H54 (cell line): ENCODE data around the gene PARD3.

Experiments used
- DNase-seq: peaks from one replicate; pipeline ENCODE4 v3.0.0; 2011; ENCODE audit warnings: low spot score, mixed read lengths; ENCODE audit not compliant: insufficient read length
- FAIRE-seq: peaks from 3 replicates; lab custom pipeline; 2011; peaks lifted over from hg19 to GRCh38; lab: Jason Lieb, UNC
- POLR2A ChIP-seq: IDR thresholded peaks from 2 replicates; pipeline ENCODE4 v1.6.1; 2011; ENCODE audit warnings: low read depth, mild to moderate bottlenecking, low read length

The PARD3 gene

DNA sequence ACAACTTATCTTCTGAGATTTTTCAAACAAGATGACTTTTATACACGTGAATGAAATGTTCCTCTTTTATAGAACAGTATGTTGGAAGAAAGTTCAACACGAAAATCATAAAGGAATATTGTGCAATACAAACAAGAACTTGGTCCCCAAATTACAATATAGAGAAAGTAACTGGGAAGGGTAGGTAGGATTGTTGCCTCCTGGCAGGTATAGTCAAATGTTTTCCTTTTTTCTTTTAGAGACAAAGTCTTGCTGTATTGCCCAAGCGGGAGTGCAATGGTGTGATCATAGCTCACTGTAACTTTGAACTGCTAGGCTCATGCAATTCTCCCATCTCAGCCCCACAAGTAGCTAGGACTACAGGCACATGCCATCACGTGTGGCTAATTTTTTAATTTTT is 582.6 kb downstream of the PARD3 start:
- FAIRE-seq = no peak

GRCh38 chr10:34231441-34232180 is 583.5 kb downstream of the PARD3 start:
- no peak for TF ChIP-seq POLR2A
- no peak for FAIRE-seq
- no peak for DNase-seq

More for the DNA sequence above, 582.6 kb downstream of the PARD3 start:
- no peak for DNase-seq
- TF ChIP-seq POLR2A = no peak

DNA sequence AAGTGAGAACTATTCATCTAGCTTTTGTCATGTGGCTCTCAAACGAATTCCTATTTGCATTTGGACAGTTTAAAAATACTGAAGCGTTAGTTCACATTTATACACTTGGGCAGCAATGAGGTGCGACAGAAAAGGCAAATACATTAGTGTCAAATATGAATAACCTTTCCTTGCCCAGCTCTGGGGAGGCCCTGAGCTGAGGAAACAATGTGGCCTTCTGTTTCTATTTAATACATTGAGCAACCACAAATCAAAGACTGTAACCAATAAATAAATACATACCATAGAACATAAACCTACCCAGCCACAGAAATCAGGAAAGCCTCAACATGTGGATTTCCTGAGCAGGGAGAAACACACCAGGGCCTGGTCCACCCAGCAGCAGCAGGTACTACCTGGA is 585.2 kb downstream of the PARD3 start:
- no peak for TF ChIP-seq POLR2A
- no peak for FAIRE-seq

DNA sequence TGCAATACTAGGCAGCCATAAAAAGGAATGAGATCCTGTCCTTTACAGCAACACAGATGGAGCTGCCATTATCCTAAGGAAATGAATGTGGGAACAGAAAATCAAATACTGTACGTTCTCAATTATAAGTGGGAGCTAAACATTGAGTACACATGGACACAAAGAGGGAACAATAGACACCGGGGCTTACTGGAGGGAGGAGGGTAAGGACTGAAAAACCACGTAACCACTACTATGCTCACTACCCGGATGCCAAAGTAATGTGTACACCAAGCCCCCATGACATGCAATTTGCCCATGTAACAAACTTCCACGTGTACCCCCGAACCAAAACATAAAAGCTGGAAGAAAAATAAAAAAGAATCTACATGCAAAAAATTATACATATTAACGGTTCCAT is 587.0 kb downstream of the PARD3 start:
- FAIRE-seq (no peak), DNase-seq (no peak)
- TF ChIP-seq POLR2A = no peak

More for the DNA sequence above, 585.2 kb downstream of the PARD3 start:
- no peak for DNase-seq

GRCh38 chr10:34224639-34225038 is 590.5 kb downstream of the PARD3 start:
- FAIRE-seq = no peak
- no peak for DNase-seq
- TF ChIP-seq POLR2A = no peak

DNA sequence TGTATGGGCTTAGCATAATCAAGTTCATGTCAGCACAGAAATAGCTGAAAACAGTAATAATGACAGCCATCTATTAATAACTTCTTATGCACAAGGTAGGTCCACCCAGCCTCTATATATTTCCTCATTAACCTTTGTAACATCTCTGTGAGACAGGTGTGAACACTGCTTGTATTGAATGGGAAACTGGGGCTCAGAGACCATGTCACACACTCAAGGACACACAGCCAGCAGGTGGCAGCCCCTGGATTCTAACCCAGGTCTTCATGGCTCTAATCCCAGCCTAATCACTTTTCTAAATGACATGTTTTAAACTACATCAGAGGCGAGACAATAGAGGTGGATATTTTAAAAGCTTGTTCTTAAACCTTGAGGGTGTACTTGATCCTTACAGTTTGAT is 591.4 kb downstream of the PARD3 start:
- DNase-seq (no peak), FAIRE-seq (no peak)
- TF ChIP-seq POLR2A = no peak

DNA sequence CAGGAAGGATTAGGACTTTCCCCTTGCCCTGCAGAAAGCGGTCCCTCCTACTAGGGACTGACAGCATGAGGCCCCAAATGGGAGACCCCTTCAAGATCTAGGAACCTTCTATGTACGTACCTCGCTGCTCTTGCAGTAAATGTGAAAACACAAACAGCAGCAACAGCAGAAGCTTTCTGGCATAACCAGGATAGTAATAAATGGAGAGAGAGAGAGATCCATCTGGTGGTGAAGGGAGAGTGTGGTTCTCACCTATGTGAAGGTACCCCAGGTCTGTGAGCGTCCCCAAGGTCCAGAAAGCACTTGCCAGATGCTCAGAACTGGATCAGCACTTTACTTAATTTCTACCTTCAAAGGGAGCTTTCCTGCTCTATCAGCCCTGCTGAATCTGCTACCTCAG is 592.7 kb downstream of the PARD3 start:
- TF ChIP-seq POLR2A = no peak
- FAIRE-seq (no peak), DNase-seq (no peak)

DNA sequence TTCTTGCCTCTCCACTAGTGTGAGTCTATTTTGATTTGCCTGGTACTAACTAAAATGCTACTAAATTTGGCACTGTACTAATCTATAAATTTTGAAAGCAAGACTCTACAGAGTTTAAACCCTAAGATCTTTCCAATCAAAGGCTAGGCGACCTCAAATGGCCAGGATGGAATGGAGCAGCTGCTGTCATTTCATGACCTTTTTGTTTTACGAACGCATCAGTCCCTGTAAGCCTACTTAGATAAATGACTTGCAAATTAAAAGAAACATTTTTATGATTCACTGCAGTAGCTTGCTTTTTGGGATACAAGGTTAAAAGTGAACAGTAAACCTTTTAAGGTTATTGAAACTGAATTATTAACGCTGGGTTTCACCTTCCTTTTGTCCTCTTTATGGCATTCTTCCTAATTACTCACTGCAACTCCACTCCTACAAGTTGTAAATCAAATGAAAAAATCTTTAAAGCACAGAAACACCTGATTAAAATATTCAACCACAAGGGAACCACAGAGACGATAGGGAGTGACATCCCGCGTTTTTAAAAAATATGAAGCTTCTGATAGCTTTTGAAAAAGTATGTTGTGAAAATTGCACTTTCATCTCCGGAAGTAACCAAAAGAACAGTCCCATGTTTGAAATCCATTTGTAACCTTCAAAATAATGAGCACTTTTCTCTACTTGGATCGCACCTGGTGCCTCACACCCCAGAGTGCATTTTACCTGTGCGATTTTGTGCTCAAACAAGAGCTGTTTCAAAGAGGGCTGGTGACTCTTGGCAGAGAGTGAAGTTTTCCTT is 595.1 kb downstream of the PARD3 start:
- FAIRE-seq (no peak), DNase-seq (no peak)
- TF ChIP-seq POLR2A = no peak

- no peak for TF ChIP-seq POLR2A
- FAIRE-seq (no peak), DNase-seq (no peak)
These were observed 597.6 kb downstream of the PARD3 start for GRCh38 chr10:34217524-34217923.

DNA sequence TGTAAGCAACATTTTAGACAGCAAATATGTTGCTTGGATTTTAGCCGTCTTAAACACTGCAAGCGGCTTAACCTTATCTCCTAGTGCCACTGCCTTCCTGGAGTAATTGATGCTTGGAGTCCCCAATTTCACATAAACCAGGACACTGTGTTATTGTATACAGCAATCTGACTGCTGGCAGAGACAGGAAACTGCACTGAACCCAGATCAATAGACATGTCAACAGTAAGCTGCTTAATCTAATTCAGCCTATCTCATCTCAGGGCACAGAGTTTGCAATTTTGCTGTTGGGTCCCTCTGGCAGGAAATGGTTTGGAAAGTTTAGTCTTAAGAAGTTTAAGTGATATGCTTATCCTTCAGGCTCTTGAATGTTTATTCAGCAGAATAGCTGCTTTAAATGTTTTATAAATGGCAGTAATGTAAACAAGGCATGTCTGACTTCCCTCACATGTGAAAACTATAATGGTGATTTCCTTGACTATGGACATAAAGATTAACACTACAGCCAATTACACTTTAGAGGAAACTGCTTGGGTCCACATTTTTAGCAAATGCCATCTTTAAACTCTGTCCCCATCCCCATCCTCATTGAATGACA is 598.6 kb downstream of the PARD3 start:
- TF ChIP-seq POLR2A = no peak
- no peak for FAIRE-seq
- no peak for DNase-seq

GRCh38 chr10:34213805-34214197 is 601.3 kb downstream of the PARD3 start:
- FAIRE-seq = no peak
- no peak for DNase-seq
- TF ChIP-seq POLR2A = no peak

DNA sequence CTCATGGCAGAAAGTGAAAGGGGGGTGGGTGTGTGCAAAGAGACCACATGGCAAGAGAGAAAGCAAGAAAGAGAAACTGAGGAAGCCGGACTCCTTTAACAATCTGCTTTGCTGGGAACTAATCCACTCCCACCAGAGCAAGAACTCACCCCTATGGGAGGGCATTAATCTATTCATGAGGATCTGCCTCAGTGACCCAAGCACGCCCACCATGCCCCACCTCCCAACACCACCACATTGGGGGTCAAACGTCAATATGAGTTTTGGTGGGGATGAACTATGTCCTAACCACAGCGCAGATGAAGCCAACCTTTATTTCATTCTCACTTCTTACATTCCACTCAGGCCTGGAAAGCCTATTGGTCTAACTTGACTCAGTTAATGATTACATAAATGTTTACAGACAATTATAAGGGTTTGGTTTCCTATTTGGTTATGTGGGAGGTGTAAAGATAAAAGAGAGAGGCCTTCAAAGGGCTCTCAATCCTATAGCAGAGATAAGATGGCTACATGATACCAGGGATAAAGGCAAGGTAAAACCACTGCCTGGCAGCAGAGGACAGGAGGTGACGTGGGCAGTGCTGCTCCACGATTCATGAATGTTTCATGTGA is 601.8 kb downstream of the PARD3 start:
- no peak for DNase-seq
- no peak for TF ChIP-seq POLR2A
- FAIRE-seq = no peak

DNA sequence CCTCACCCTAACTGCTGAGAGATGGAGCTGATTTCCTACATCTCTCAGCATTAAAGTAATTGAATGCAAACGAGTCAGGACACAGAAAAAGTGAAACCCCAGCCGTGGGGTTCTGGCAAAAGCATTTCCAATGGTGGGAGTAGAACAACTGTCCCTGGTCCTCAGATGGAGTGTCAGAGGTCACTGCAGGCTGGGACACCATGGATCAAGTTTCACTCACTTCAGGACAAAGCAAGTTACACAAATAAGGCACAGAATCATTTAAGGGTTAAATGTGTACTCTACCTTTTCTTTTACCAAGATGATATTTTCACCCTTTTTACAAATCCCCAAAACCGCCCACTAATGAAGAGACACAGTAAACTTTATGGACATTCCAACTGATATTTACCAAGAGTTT is 607.8 kb downstream of the PARD3 start:
- DNase-seq = no peak
- no peak for TF ChIP-seq POLR2A
- FAIRE-seq = no peak

DNA sequence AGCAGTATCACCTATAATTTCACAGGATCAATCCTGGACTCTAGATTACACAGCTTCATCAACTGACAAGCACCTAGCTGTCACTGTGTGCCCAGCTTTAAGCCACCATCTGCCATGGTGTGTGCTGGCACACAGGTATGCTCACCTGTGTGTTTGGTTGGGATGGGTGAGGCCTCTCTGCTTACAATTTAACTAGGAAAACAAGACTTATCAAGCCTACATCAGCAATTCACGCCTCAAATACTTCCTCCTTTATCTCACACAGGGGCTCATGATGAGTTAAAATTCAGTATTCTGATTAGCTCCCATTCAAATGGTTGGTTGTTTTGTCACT is 608.2 kb downstream of the PARD3 start:
- TF ChIP-seq POLR2A = no peak
- no peak for DNase-seq
- FAIRE-seq = no peak
